Liver (tissue), 3 donors: ENCODE results near the gene TBCD.

ENCODE experiments used
- ATF3 ChIP-seq: IDR thresholded peaks from 2 replicates; pipeline ENCODE4 v1.6.1; 2016; ENCODE audit warnings: antibody characterized with exemption
- GABPA ChIP-seq, 2 donors: IDR thresholded peaks in 1 of 2; conservative IDR thresholded peaks in 1 of 2; 2 replicates each; pipeline ENCODE4 v1.6.1; 2016; ENCODE audit warnings: antibody characterized with exemption in 2 of 2, mild to moderate bottlenecking in 1 of 2, moderate library complexity in 1 of 2
- RAD21 ChIP-seq, 2 donors: IDR thresholded peaks; 2 replicates each; pipeline ENCODE4 v1.6.1; 2016; ENCODE audit warnings: antibody characterized with exemption in 2 of 2, mild to moderate bottlenecking in 2 of 2
- YY1 ChIP-seq: IDR thresholded peaks from 2 replicates; pipeline ENCODE4 v1.6.1; 2016; ENCODE audit warnings: antibody characterized with exemption, mild to moderate bottlenecking
- ZBTB33 ChIP-seq: IDR thresholded peaks from 2 replicates; pipeline ENCODE4 v1.6.1; 2016; ENCODE audit warnings: antibody characterized with exemption
- TF ChIP-seq, protein P1 (sequence below): fragments of 150-350 bp; IDR thresholded peaks from 2 replicates; pipeline ENCODE4 v1.5.1; 2017; ENCODE audit warnings: improper control_type of control experiment, low read depth, low read length; ENCODE audit not compliant: missing input control
- donor health status: healthy.
- donor health status: healthy.

DNA sequence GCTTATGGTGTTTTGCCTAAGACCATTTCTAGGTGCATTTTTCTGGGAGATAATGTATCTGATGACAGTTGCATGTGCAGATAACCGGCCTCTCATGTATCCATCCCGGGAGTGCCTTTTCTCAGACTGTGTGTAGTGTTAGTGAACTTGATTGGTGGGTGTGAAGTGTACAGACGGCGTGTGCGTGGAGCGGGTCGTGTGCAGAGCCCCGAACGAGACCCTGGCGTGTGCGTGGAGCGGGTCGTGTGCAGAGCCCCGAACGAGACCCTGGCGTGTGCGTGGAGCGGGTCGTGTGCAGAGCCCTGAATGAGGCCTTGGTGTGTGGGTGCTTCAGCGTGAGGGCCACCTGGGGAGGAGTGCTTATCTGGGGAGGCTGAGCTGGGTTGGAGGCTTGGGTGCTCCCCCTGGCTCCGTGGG, 116.9 kb downstream of the TBCD start:
- TF ChIP-seq, protein P1, sequence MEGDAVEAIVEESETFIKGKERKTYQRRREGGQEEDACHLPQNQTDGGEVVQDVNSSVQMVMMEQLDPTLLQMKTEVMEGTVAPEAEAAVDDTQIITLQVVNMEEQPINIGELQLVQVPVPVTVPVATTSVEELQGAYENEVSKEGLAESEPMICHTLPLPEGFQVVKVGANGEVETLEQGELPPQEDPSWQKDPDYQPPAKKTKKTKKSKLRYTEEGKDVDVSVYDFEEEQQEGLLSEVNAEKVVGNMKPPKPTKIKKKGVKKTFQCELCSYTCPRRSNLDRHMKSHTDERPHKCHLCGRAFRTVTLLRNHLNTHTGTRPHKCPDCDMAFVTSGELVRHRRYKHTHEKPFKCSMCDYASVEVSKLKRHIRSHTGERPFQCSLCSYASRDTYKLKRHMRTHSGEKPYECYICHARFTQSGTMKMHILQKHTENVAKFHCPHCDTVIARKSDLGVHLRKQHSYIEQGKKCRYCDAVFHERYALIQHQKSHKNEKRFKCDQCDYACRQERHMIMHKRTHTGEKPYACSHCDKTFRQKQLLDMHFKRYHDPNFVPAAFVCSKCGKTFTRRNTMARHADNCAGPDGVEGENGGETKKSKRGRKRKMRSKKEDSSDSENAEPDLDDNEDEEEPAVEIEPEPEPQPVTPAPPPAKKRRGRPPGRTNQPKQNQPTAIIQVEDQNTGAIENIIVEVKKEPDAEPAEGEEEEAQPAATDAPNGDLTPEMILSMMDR, result no peak
- no peak for TF ChIP-seq GABPA (IDR thresholded peaks at IDR 0.05 in 1 of 2, conservative IDR thresholded peaks at IDR 0.05 in 1 of 2)
- no peak for TF ChIP-seq ZBTB33
- no peak for TF ChIP-seq ATF3
- TF ChIP-seq YY1, result no peak
- no peak for TF ChIP-seq RAD21 (IDR thresholded peaks at IDR 0.05)
